HEK293 (cell line): ENCODE results near the gene SOX6.
"Not testable (repeated sequence)": the region's sequence is repeated elsewhere in the genome, so short reads cannot be mapped to it uniquely, and the experiment has no call there.

Experiments used
- CTCF ChIA-PET: fragments of 350-600 bp; formaldehyde crosslinking; extraction: SDS; loops from one replicate; lab custom pipeline; 2021; ENCODE audit warnings: antibody characterized with exemption; lab: Yijun Ruan, JAX
- POLR2A ChIA-PET: fragments of 300-600 bp; formaldehyde crosslinking; extraction: SDS; loops from one replicate; lab custom pipeline; 2020; ENCODE audit warnings: antibody characterized with exemption, inconsistent platforms; lab: Yijun Ruan, JAX
- H3K27ac ChIP-seq: fragments of 200-500 bp; sonication (Bioruptor generic); 2 replicates; pipeline ENCODE4 v1.5.1; 2014; ENCODE audit warnings: low read depth, low read length, control low read depth, inconsistent platforms; ENCODE audit errors: extremely low read depth
- H3K36me3 ChIP-seq, 2 experiments: fragments of 200-500 bp in 1 of 2; sonication (Bioruptor generic) in 1 of 2; 1 replicate in 1 of 2; 2 replicates in 1 of 2; pipeline ENCODE4 v1.5.1; 2014 to 2017; ENCODE audit warnings: inconsistent platforms in 2 of 2, low read length in 2 of 2; ENCODE audit not compliant: control insufficient read depth in 2 of 2, insufficient read depth in 1 of 2
- H3K4me1 ChIP-seq: fragments of 200-500 bp; sonication (Bioruptor generic); 2 replicates; pipeline ENCODE4 v1.5.1; 2014; ENCODE audit warnings: mild to moderate bottlenecking, low read length, inconsistent platforms; ENCODE audit not compliant: control insufficient read depth, insufficient read depth
- H3K4me3 ChIP-seq: 2 replicates; pipeline ENCODE4 v1.5.1; 2011; ENCODE audit warnings: low read depth, mild to moderate bottlenecking, control low read depth, low read length, moderate library complexity
- H3K9me3 ChIP-seq: fragments of 200-500 bp; sonication (Bioruptor generic); 2 replicates; pipeline ENCODE4 v1.5.1; 2014; ENCODE audit warnings: low read depth, low read length, inconsistent platforms; ENCODE audit not compliant: control insufficient read depth, insufficient read depth
- KLF7 ChIP-seq: fragments of 450-650 bp; formaldehyde crosslinking; IDR thresholded peaks from 2 replicates; pipeline ENCODE4 v1.5.1; 2016; ENCODE audit warnings: missing biosample characterization, missing genetic modification characterization, borderline replicate concordance
- SETDB1 ChIP-seq: IDR thresholded peaks from one replicate; pipeline ENCODE4 v1.6.1; 2017; ENCODE audit warnings: mild to moderate bottlenecking, low read length, moderate library complexity, mixed read lengths; ENCODE audit not compliant: insufficient read length
- YY2 ChIP-seq: fragments of 450-650 bp; formaldehyde crosslinking; IDR thresholded peaks from 2 replicates; pipeline ENCODE4 v1.5.1; 2016; ENCODE audit warnings: missing biosample characterization, missing genetic modification characterization
- ZNF138 ChIP-seq: fragments of 450-650 bp; formaldehyde crosslinking; IDR thresholded peaks from 2 replicates; pipeline ENCODE4 v1.5.1; 2016; ENCODE audit warnings: missing biosample characterization, missing genetic modification characterization, borderline replicate concordance
- ZNF148 ChIP-seq: fragments of 450-650 bp; formaldehyde crosslinking; IDR thresholded peaks from 2 replicates; pipeline ENCODE4 v1.5.0; 2017; ENCODE audit warnings: missing biosample characterization, missing genetic modification characterization, borderline replicate concordance
- ZNF157 ChIP-seq: fragments of 450-650 bp; formaldehyde crosslinking; IDR thresholded peaks from 2 replicates; pipeline ENCODE4 v1.5.1; 2016; ENCODE audit warnings: missing biosample characterization, missing genetic modification characterization
- ZNF18 ChIP-seq: fragments of 450-650 bp; formaldehyde crosslinking; IDR thresholded peaks from 2 replicates; pipeline ENCODE4 v1.5.1; 2016; ENCODE audit warnings: missing biosample characterization, missing genetic modification characterization
- ZNF350 ChIP-seq: fragments of 450-650 bp; formaldehyde crosslinking; IDR thresholded peaks from 2 replicates; pipeline ENCODE4 v1.5.0; 2017; ENCODE audit warnings: missing biosample characterization, mild to moderate bottlenecking, missing genetic modification characterization
- ZNF626 ChIP-seq: fragments of 450-650 bp; sonication (Bioruptor Pico); formaldehyde crosslinking; IDR thresholded peaks from 2 replicates; pipeline ENCODE4 v1.5.1; 2018; ENCODE audit warnings: missing biosample characterization, missing genetic modification characterization, inconsistent platforms
- ZNF639 ChIP-seq: fragments of 450-650 bp; formaldehyde crosslinking; IDR thresholded peaks from 2 replicates; pipeline ENCODE4 v1.5.1; 2016; ENCODE audit warnings: missing biosample characterization, missing genetic modification characterization
- ZNF654 ChIP-seq: fragments of 450-650 bp; formaldehyde crosslinking; IDR thresholded peaks from 2 replicates; pipeline ENCODE4 v1.5.1; 2016; ENCODE audit warnings: low read depth, missing biosample characterization, missing genetic modification characterization
- ZNF660 ChIP-seq: fragments of 450-650 bp; IDR thresholded peaks from 2 replicates; pipeline ENCODE4 v1.5.1; 2018; ENCODE audit warnings: missing biosample characterization, mild to moderate bottlenecking, missing genetic modification characterization
- ZSCAN23 ChIP-seq: fragments of 450-650 bp; formaldehyde crosslinking; IDR thresholded peaks from 2 replicates; pipeline ENCODE4 v1.5.1; 2016; ENCODE audit warnings: missing biosample characterization, missing genetic modification characterization

SOX6 gene

GRCh38 chr11:15926071-15926470, 430.3 kb downstream of the SOX6 start (continued):
- no peak for TF ChIP-seq YY2 (tag by site-specific recombination)

- POLR2A ChIA-PET, result no interaction called here
- CTCF ChIA-PET, result interaction anchor here (0.6 to 1.4 kb wide), 6 partner anchors 9 to 865 kb away, joined by 3 to 6 read pairs (median 4); no protein-coding TSS in a partner anchor
- H3K4me3 ChIP-seq, result no peak overlapping the region
- H3K36me3 ChIP-seq, result no peaks in the 10 kb centered on the region
- H3K9me3 ChIP-seq, result no peaks in the 10 kb centered on the region
- TF ChIP-seq ZNF626 (tag by site-specific recombination), result no peak
- 0 out of 2 replicates have a peak, but pooled peaks have one; percentile 5 for TF ChIP-seq ZNF654 (tag by site-specific recombination)
- TF ChIP-seq, all 188 proteins: peak for 1
- H3K27ac ChIP-seq, result no peak overlapping the region
- H3K4me1 ChIP-seq, result no peaks in the 10 kb centered on the region
These were observed 433.2 kb downstream of the SOX6 start for GRCh38 chr11:15923183-15923582.

GRCh38 chr11:15922745-15923144, 433.6 kb downstream of the SOX6 start:
- H3K36me3 ChIP-seq, H3K27ac ChIP-seq, H3K9me3 ChIP-seq, H3K4me1 ChIP-seq, H3K4me3 ChIP-seq, POLR2A ChIA-PET: not testable (repeated sequence)
- CTCF ChIA-PET, result interaction anchor here (0.6 to 1.4 kb wide), 5 partner anchors 9 to 691 kb away, joined by 3 to 6 read pairs (median 4); no protein-coding TSS in a partner anchor

- no peak overlapping the region for H3K4me3 ChIP-seq
- H3K27ac ChIP-seq, result no peak overlapping the region
- H3K9me3 ChIP-seq, result no peaks in the 10 kb centered on the region
- TF ChIP-seq ZNF660 (tag by site-specific recombination), result no peak
- no peak for TF ChIP-seq ZSCAN23
- no peak for TF ChIP-seq KLF7
- TF ChIP-seq ZNF138 (tag by site-specific recombination), result no peak
- TF ChIP-seq SETDB1, result no peak
- no peak for TF ChIP-seq ZNF148 (tag by site-specific recombination)
- no peak for TF ChIP-seq ZNF18 (tag by site-specific recombination)
- TF ChIP-seq ZNF350 (tag by site-specific recombination), result no peak
- TF ChIP-seq ZNF157 (tag by site-specific recombination), result no peak
- TF ChIP-seq ZNF639, result no peak
- H3K36me3 ChIP-seq, result no peaks in the 10 kb centered on the region
- H3K4me1 ChIP-seq, result no peaks in the 10 kb centered on the region
- ChIA-PET CTCF (interaction anchor here (0.5 to 0.7 kb wide), 2 partner anchors 10 to 1591 kb away, joined by 3 read pairs; no protein-coding TSS in a partner anchor), POLR2A (no interaction called here)
These were observed 435.3 kb downstream of the SOX6 start for GRCh38 chr11:15920856-15921629.
